ENCODE data around the gene BCL2L2.

Gene BCL2L2

GRCh38 chr14:23299986-23300686, 6.5 kb upstream of the BCL2L2 start:
- no peak for DNase-seq (ENCODE audit: low read depth)

DNA sequence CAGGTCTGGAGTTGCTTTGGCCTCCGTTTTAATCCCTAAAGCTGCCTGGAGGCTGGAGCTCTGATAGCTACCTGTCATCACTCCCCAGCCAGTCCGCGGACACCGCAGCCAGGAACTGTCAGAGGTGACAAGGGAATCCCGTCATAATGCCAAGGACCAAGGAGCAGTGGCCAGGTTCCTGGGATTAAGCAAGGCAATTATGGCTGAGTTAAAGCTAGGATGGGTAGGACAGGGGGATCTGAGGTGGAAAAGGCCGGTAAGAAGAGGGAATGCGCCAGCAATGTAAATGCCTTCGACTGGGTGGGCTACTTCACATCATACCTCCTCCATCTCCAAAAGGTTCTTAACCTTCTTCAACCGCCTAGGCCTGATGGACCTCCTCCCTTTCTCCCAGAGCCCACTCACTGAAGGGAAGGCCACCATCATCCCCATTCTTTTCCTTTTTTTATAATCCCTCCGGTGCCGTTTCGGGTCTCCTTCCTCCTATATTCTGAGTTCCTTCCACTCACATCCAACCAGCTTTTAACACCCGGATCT, 5.9 kb upstream of the BCL2L2 start:
- DNase-seq (ENCODE audit: low read depth): no peak

GRCh38 chr14:23301288-23301968, 5.2 kb upstream of the BCL2L2 start:
- DNase-seq (ENCODE audit: low read depth): peak; percentile 93

DNA sequence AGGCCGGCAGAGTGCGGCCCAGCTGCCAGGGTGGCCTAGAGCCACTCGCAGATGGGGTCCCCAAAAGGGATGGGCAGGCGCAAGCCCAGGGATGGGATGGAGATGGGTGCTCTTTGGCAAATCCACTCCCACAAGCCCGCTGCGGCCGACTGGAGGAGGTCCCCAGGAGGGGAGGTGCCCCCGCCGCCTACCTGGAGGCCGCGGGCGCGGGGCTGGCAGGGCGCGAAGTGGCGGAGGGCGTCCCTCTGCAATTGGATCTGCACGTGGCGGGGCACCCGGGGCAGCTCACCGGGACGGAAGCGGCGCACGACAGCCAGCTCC, 4.7 kb upstream of the BCL2L2 start:
- DNase-seq (ENCODE audit: low read depth): no peak

GRCh38 chr14:23302290-23303225, 4.1 kb upstream of the BCL2L2 start, which contains the start of gene PPP1R3E:
PPP1R3E (minus strand) TSS chr14:23302859; CDS start chr14:23302576, 283 bp downstream.
- peak; percentile 77 for DNase-seq (ENCODE audit: low read depth)

DNA sequence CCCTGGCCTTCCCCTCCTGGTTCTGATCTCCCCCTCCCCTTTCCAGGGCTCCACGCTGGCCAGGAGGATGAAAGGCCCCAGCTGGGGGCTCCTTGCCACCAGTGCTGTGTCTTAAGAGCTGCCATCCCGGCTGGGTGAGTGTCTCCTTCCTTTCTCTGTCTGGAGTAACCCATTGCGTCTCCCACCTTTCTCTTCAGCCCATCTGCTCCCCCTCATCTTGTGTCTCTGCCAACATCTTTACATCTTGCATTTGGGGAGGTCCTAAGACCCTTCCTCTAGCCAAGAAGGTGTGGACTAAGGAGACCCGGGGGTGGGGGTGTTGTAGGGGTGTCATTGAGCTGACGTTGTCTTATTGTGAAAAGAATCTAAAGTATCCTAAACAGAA, 505 bp downstream of the BCL2L2 start:
- DNase-seq (ENCODE audit: low read depth): no peak

GRCh38 chr14:23307687-23308644, 1.3 kb downstream of the BCL2L2 start:
- DNase-seq (ENCODE audit: low read depth): no peak

GRCh38 chr14:23308721-23309445, 2.2 kb downstream of the BCL2L2 start:
- DNase-seq (ENCODE audit: low read depth): no peak

GRCh38 chr14:23310546-23310945, 3.9 kb downstream of the BCL2L2 start:
- DNase-seq (ENCODE audit: low read depth): no peak

DNA sequence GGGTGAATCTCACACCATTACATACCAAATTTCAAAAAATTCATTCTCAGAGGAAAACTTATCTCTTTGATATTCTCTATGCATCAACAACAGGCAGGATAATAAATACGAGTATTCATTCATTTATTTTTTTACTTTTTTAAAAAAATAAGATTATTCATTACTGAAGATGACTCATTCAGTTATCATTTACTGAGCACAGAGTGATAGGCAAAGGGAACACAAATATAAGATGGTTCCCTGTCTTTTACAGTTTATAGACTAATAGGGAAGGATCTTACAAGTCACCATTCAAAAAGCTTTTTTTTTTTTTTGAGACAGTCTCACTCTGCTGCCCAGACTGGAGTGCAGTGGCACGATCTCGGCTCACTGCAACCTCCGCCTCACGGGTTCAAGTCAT, 9.7 kb downstream of the BCL2L2 start:
- no peak for DNase-seq (ENCODE audit: low read depth)

DNA sequence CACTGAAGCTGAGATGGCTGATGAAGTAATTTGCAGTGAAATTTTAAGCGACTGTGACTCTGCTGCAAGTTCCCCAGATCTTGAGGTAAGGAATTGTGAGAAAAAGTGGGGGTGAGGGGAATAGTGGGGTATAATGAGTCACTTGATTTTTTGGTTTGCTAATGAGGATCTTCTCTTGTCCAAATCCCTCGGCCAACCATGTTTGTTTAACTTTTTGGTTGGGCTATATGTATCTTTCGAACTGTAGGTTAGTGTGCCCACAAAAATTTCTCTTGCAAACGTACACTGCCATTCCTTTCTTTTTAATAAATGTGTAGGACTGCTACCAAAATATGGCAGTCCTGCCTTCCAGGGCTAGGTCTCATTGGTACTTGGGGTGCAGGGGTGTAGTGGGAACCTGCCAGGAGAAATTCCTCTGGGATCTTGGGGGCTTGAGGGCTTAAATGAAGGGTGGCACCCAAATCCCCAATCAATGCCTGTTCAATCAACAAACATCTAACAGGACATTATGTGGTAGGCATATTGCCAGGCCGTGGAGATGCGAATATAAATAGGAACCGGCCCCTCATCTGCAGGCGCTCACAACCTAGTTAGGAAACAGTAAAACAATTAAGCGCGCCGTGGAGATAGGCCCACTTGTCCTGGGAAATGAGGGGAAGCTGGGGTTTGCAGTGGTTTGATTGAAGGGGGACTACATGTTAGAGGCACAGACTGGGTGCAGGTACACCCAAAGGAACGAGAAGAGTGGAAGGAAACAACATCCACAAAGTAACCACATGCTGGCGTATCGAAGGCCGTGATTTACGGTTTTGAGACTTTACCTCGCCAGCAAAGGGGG, 13.3 kb downstream of the BCL2L2 start:
- no peak for DNase-seq (ENCODE audit: low read depth)

DNA sequence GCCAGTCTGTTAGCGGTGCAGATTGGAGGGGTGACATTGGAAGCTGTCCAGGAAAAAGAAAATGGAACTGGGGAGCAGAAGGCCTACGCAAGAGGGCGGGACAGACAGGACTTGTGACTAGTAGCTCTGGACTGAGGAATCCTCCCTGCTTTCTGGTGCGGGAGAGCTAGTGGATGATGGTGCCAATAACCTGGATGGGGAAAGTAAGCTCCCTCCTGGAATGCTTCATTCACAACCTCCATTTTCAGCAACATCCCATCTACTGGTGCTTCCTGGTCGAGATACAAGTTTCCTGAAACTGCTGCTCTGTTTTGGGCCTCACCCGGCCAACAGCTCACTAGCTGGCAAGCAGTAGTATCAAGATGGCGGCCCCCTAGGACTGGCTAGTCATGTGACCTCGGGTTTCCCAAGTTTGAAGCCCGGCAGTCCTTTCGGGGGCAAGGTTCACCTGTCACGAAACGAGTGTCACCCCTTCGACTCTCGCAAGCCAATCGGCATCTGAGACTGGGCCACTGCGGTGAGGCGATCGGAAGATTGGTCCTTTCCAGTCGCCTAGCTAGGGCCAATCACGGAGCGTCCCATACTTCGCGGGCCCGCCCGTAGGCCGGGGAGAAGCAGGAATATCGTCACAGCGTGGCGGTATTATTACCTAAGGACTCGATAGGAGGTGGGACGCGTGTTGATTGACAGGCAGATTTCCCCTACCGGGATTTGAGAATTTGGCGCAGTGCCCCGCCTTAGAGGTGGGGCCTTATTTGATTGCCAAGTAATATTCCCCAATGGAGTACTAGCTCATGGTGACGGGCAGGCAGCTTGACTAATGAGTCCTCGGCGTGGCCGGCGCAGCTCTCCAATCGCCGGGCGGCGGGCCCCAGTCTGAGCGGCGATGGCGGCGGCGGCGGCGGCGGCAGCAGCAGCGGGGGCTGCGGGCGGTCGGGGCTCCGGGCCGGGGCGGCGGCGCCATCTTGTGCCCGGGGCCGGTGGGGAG, 14.2 kb downstream of the BCL2L2 start, which contains the start of gene PABPN1:
Gene PABPN1 (plus strand): TSS at position 874 of the 988 bp plus-strand sequence. CDS start 13 bp downstream, at position 887.
- DNase-seq (ENCODE audit: low read depth): peak; percentile 97

DNA sequence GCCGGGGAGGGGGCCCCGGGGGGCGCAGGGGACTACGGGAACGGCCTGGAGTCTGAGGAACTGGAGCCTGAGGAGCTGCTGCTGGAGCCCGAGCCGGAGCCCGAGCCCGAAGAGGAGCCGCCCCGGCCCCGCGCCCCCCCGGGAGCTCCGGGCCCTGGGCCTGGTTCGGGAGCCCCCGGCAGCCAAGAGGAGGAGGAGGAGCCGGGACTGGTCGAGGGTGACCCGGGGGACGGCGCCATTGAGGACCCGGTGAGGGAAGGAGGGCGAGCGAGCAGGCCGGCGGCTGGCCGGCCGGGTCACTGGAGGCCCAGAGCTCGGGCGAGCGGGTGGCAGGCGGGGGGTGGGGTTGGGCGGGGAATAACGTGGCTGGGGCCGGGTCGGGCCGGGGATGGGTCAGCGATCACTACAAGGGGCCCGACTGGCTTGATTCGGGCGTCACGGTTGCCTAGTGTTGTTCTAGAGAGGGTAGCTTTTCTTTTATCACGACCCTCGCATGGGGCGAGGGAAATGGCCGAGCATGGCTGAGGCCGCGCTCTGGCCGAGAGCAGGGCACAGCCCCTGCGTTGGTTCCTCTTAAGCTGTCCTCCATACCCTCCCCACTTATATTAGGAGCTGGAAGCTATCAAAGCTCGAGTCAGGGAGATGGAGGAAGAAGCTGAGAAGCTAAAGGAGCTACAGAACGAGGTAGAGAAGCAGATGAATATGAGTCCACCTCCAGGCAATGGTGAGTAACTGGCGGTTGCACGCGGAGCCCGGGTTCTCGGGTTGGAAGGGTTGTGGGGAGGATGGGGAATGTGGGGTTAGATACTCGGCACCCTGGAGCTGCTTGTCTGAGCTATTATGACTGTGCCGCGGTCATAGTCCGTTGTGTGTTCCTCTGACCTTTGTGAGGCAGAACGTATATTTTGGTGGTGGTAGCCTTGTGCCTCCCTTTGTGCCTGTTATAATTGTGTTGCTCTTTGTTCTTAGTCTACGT, 15.2 kb downstream of the BCL2L2 start:
- DNase-seq (ENCODE audit: low read depth): peak; percentile 31

GRCh38 chr14:23322568-23323517, 16.2 kb downstream of the BCL2L2 start:
- DNase-seq (ENCODE audit: low read depth): no peak

- DNase-seq (ENCODE audit: low read depth): no peak
These were observed 17.3 kb downstream of the BCL2L2 start for GRCh38 chr14:23323838-23324454.
